NCI-H774 (cell line): Measurements from ENCODE around the gene TMEM255B.
A peak's percentile ranks its signal among the peaks of the same experiment; 100 is the strongest.

ENCODE experiments used
- DNase-seq: peaks from one replicate; lab custom pipeline; 2025; lab: John Stamatoyannopoulos, UW

Gene TMEM255B

DNA sequence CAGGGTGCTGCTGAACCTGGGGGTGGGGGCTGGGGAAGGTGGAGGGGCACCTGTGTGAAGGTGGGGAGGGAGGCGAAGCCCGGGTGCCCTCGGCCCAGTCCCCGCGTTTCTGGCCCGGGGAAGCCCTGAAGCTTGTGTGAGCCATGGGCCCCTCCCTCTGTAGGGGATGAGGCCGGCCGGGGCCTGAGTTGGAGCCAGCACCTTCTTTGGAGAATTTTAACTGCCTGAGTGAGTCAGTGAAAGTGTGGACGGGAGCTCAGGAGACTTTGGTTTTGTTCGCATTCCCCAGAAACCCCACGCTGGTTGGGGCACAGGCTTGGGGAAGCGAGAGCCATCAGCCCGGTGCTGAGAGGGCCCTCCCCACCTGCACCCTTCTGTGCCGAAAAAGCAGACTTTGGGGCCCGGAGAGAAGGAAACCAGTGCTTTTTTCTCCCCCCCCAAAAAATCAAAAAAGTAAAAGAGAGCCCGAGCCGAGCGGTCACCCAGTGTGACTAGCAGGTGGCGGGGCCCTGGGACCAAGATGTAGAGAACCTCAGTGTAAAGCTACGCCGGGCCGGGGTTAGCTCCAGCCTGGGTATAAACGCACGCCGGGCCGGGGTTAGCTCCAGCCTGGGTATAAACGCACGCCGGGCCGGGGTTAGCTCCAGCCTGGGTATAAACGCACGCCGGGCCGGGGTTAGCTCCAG, 45.1 kb downstream of the TMEM255B start:
- DNase-seq: no peak

GRCh38 chr13:113804703-113805430, 45.8 kb downstream of the TMEM255B start:
- DNase-seq: no peak

GRCh38 chr13:113805431-113806103, 46.5 kb downstream of the TMEM255B start:
- DNase-seq: no peak

- DNase-seq: no peak
These were observed 47.1 kb downstream of the TMEM255B start for GRCh38 chr13:113806104-113806471.

GRCh38 chr13:113806526-113806925, 47.5 kb downstream of the TMEM255B start:
- no peak for DNase-seq

- DNase-seq: no peak
These were observed 49.2 kb downstream of the TMEM255B start for GRCh38 chr13:113808058-113808834.

GRCh38 chr13:113809934-113810333, 50.9 kb downstream of the TMEM255B start:
- DNase-seq: no peak

- DNase-seq: no peak
These were observed 51.6 kb downstream of the TMEM255B start for GRCh38 chr13:113810640-113811039.

- no peak for DNase-seq
These were observed 52.3 kb downstream of the TMEM255B start for GRCh38 chr13:113811081-113811928.

GRCh38 chr13:113812178-113813040, 53.4 kb downstream of the TMEM255B start:
- no peak for DNase-seq

DNA sequence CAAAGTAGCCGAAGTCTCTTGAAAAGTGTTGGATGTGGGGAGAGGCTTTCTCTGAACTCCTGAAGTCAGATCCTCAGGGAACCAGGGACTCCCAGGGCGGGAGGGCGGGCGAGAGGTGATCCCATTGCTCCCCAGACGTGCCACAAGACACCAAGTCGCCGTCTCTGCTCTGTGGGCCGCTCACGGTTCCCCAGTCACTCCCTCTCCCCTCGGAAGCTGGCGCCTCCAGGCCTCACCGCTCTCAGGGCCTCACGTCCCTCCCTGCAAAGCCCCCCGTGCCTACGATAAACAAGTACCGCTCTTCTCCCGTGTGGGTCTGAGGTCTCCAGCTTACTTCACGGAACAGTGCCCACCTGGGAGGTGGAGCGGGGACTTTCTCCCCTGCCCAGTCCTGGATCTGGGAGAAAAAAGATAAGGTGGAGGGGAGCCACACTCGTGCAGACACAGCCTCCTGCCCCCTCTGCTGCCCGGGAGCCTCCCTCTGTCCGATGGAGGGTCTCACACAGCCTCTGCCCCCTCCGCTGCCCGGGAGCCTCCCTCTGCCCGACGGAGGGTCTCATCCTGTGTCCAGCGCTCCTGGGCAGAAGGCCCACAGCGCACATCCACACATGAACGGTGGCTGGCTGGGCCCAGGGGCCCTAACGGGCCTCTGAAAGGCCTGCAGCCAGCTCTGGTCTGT, 54.2 kb downstream of the TMEM255B start:
- no peak for DNase-seq

GRCh38 chr13:113813749-113814434, 54.9 kb downstream of the TMEM255B start:
- DNase-seq: no peak

- no peak for DNase-seq
These were observed 55.4 kb downstream of the TMEM255B start for GRCh38 chr13:113814435-113814821.

GRCh38 chr13:113815151-113816058, 56.4 kb downstream of the TMEM255B start:
- no peak for DNase-seq

DNA sequence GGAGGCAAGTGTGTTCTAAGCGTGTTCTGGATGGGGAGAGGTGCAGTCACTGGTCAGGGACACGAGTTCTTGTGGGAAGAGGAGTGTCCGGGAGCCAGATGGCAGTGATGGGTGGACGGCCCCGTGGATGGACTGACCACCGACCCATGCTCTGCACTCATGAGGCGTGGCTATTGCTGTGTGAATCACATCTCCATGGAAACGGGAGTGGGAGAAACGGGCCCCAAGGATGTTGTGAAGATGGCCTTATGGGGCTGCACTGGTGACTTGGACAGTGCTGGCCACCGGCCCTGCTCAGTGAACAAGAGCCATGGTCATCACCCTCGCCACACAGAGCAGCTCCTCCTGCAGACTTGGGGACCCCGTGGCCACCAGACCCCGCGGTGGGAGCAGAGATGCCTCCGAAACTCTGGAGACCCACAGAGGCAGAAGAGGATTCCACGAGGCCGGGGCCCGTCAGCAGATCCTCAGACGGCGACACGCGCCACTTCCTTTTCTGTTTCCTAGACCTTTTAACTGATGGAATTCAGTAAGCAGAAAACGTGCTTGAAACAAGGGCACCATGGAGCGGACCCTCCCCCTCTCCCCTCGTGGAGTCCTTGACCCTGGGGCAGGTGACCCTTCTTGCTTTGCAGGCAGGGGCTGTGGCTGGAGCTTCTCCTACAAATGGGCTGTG, 57.4 kb downstream of the TMEM255B start:
- DNase-seq: no peak

DNA sequence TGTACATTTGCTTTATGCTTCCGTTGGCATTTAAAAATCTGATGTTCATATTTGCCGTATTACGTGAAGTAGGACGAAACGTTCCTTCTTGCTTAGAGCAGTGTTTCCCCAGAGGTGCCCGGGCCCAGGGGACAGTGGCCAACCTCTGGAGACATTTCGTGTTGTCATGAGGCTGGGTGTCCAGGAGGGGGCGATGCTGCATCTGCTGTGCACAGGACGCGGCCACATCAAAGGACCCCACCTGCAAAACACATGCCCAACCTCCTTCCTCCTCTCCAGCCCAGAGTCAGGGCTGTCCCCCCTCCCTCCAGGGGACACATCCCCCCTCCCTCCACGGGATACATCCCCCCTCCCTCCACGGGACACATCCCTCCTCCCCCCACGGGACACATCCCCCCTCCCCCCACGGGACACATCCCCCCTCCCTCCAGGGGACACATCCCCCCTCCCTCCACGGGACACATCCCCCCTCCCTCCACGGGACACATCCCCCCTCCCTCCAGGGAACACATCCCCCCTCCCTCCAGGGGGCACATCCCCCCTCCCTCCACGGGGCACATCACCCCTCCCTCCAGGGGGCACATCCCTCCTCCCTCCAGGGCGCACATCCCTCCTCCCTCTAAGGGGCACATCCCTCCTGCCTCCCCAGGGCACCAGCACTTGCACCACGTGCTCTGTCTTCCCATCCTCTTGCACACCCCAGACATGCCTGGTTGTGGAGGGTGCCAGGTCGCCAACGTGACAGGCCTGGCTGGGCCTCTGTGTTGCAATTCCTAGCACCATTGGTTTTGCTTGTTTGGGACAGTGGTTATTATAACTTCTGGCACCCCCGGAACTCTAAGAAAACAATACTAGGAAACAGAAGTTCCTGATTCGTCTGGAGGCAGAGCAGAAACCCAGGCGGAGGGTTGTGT, 58.2 kb downstream of the TMEM255B start:
- DNase-seq: peak; percentile 85
